Activated CD4-positive, alpha-beta T cell treated with anti-CD3 and anti-CD28 coated beads, Interleukin-2, amount 50 U/mL, for 1 hour (primary cell): ENCODE data around the gene RAB26.
"Not testable (repeated sequence)": the region's sequence is repeated elsewhere in the genome, so short reads cannot be mapped to it uniquely, and the experiment has no call there.

Experiments used
- DNase-seq: peaks from one replicate; pipeline ENCODE4 v3.0.0-alpha.2; 2020

RAB26 gene

GRCh38 chr16:2117960-2118722 lies 30.3 kb upstream of the RAB26 start:
- DNase-seq, result not testable (repeated sequence)

- DNase-seq, result peak; percentile 30
Observed at GRCh38 chr16:2121325-2121724, 27.1 kb upstream of the RAB26 start.

- DNase-seq, result no peak
Observed at GRCh38 chr16:2121853-2122252, 26.6 kb upstream of the RAB26 start.

GRCh38 chr16:2122429-2122828 lies 26.0 kb upstream of the RAB26 start:
- DNase-seq, result no peak

- not testable (repeated sequence) for DNase-seq
Observed at GRCh38 chr16:2122934-2123683, 25.3 kb upstream of the RAB26 start.

GRCh38 chr16:2123706-2124376 lies 24.6 kb upstream of the RAB26 start:
- DNase-seq, result not testable (repeated sequence)

GRCh38 chr16:2124377-2124693 lies 24.1 kb upstream of the RAB26 start:
- DNase-seq, result not testable (repeated sequence)

GRCh38 chr16:2124694-2125444 lies 23.6 kb upstream of the RAB26 start:
- not testable (repeated sequence) for DNase-seq

GRCh38 chr16:2125609-2126008 lies 22.8 kb upstream of the RAB26 start:
- DNase-seq, result not testable (repeated sequence)

- not testable (repeated sequence) for DNase-seq
Observed at GRCh38 chr16:2126161-2126743, 22.2 kb upstream of the RAB26 start.

GRCh38 chr16:2126928-2127556 lies 21.4 kb upstream of the RAB26 start:
- DNase-seq, result not testable (repeated sequence)

GRCh38 chr16:2127630-2128280 lies 20.7 kb upstream of the RAB26 start:
- not testable (repeated sequence) for DNase-seq

GRCh38 chr16:2129251-2129650 lies 19.2 kb upstream of the RAB26 start:
- not testable (repeated sequence) for DNase-seq

- DNase-seq, result not testable (repeated sequence)
Observed at GRCh38 chr16:2129890-2130447, 18.5 kb upstream of the RAB26 start.

- not testable (repeated sequence) for DNase-seq
Observed at GRCh38 chr16:2133797-2134196, 14.6 kb upstream of the RAB26 start.

- DNase-seq, result not testable (repeated sequence)
Observed at GRCh38 chr16:2135071-2135470, 13.4 kb upstream of the RAB26 start.

GRCh38 chr16:2135770-2136490 lies 12.5 kb upstream of the RAB26 start, which contains the start of gene PKD1:
PKD1 (minus strand) TSS chr16:2135898; CDS start chr16:2135689, 209 bp downstream.
- peak; percentile 98 for DNase-seq

GRCh38 chr16:2142942-2143877 lies 5.2 kb upstream of the RAB26 start:
- no peak for DNase-seq

- no peak for DNase-seq
Observed at GRCh38 chr16:2143878-2144485, 4.4 kb upstream of the RAB26 start.
